Liver (tissue), 9 donors: Measurements from ENCODE around the gene OTUD5. TPM values are rescaled to one million over a fixed set of nuclear protein-coding genes. Genes with fewer than 3 reads are reported as not detected.

ENCODE experiments used
- DNase-seq: peaks from one replicate; pipeline ENCODE4 v3.0.0-alpha.2; 2017; ENCODE audit warnings: low spot score
- H3K27ac ChIP-seq, 2 donors: one replicate each; pipeline ENCODE4 v1.7.0; 2013; ENCODE audit warnings: inconsistent platforms in 2 of 2, low read length in 2 of 2, control low read depth in 1 of 2, low read depth in 1 of 2, mild to moderate bottlenecking in 1 of 2
- H3K27me3 ChIP-seq, 4 donors: one replicate each; pipeline versions ENCODE4 v1.6.1 to v1.7.0; 2013; ENCODE audit warnings: low read length in 3 of 4, inconsistent platforms in 1 of 4, mild to moderate bottlenecking in 1 of 4, moderate library complexity in 1 of 4; ENCODE audit not compliant: control insufficient read depth in 4 of 4, insufficient read depth in 4 of 4
- H3K36me3 ChIP-seq, 4 donors: one replicate each; pipeline versions ENCODE4 v1.6.1 to v1.7.0; 2013; ENCODE audit warnings: low read length in 3 of 4, mild to moderate bottlenecking in 3 of 4, low read depth in 1 of 4, moderate library complexity in 1 of 4; ENCODE audit not compliant: control insufficient read depth in 4 of 4, insufficient read depth in 3 of 4
- H3K4me1 ChIP-seq, 4 donors: one replicate each; pipeline versions ENCODE4 v1.6.1 to v1.7.0; 2013; ENCODE audit warnings: low read length in 3 of 4, mild to moderate bottlenecking in 3 of 4, moderate library complexity in 1 of 4; ENCODE audit not compliant: control insufficient read depth in 4 of 4, insufficient read depth in 4 of 4
- H3K4me3 ChIP-seq, 3 donors: one replicate each; pipeline versions ENCODE4 v1.6.1 to v1.7.0; 2013; ENCODE audit warnings: low read length in 3 of 3, control low read depth in 1 of 3, low read depth in 1 of 3, mild to moderate bottlenecking in 1 of 3
- H3K9ac ChIP-seq, 2 donors: one replicate each; pipeline ENCODE4 v1.7.0; 2013; ENCODE audit warnings: low read length in 2 of 2, mild to moderate bottlenecking in 2 of 2, moderate library complexity in 2 of 2, control low read depth in 1 of 2, low read depth in 1 of 2
- H3K9me3 ChIP-seq, 4 donors: one replicate each; pipeline versions ENCODE4 v1.6.1 to v1.7.0; 2013; ENCODE audit warnings: low read length in 3 of 4; ENCODE audit not compliant: control insufficient read depth in 4 of 4
- ATF3 ChIP-seq: IDR thresholded peaks from 2 replicates; pipeline ENCODE4 v1.6.1; 2016; ENCODE audit warnings: antibody characterized with exemption
- CTCF ChIP-seq: fragments of 150-350 bp; IDR thresholded peaks from 2 replicates; pipeline ENCODE4 v1.5.1; 2017; ENCODE audit warnings: improper control_type of control experiment, low read depth, low read length; ENCODE audit not compliant: missing input control
- EGR1 ChIP-seq, 2 donors: IDR thresholded peaks; 2 replicates each; pipeline ENCODE4 v1.6.1; 2016 to 2018; ENCODE audit warnings: antibody characterized with exemption in 2 of 2, low read depth in 2 of 2
- FOXA1 ChIP-seq: IDR thresholded peaks from 2 replicates; pipeline ENCODE4 v1.6.1; 2016; ENCODE audit warnings: antibody characterized with exemption
- FOXA2 ChIP-seq: IDR thresholded peaks from 2 replicates; pipeline ENCODE4 v1.6.1; 2016; ENCODE audit warnings: antibody characterized with exemption
- GABPA ChIP-seq, 2 donors: IDR thresholded peaks in 1 of 2; conservative IDR thresholded peaks in 1 of 2; 2 replicates each; pipeline ENCODE4 v1.6.1; 2016; ENCODE audit warnings: antibody characterized with exemption in 2 of 2, mild to moderate bottlenecking in 1 of 2, moderate library complexity in 1 of 2
- HNF4A ChIP-seq, 2 donors: conservative IDR thresholded peaks; 2 replicates each; pipeline ENCODE4 v1.6.1; 2016; ENCODE audit warnings: antibody characterized with exemption in 2 of 2, mild to moderate bottlenecking in 2 of 2
- HNF4G ChIP-seq: IDR thresholded peaks from 2 replicates; pipeline ENCODE4 v1.6.1; 2016; ENCODE audit warnings: antibody characterized with exemption
- JUND ChIP-seq, 2 donors: IDR thresholded peaks; 2 replicates each; pipeline ENCODE4 v1.6.1; 2016; ENCODE audit warnings: antibody characterized with exemption in 2 of 2
- MAX ChIP-seq: IDR thresholded peaks from 2 replicates; pipeline ENCODE4 v1.6.1; 2016; ENCODE audit warnings: antibody characterized with exemption
- NR2F2 ChIP-seq: IDR thresholded peaks from 2 replicates; pipeline ENCODE4 v1.6.1; 2016; ENCODE audit warnings: antibody characterized with exemption
- RAD21 ChIP-seq, 2 donors: IDR thresholded peaks; 2 replicates each; pipeline ENCODE4 v1.6.1; 2016; ENCODE audit warnings: antibody characterized with exemption in 2 of 2, mild to moderate bottlenecking in 2 of 2
- REST ChIP-seq: IDR thresholded peaks from 2 replicates; pipeline ENCODE4 v1.6.1; 2016; ENCODE audit warnings: antibody characterized with exemption, mild to moderate bottlenecking
- RXRA ChIP-seq, 2 donors: IDR thresholded peaks; 2 replicates each; pipeline ENCODE4 v1.6.1; 2017 to 2018; ENCODE audit warnings: antibody characterized with exemption in 2 of 2, mild to moderate bottlenecking in 1 of 2
- SP1 ChIP-seq: IDR thresholded peaks from 2 replicates; pipeline ENCODE4 v1.6.1; 2018; ENCODE audit warnings: antibody characterized with exemption, mild to moderate bottlenecking
- TAF1 ChIP-seq: conservative IDR thresholded peaks from 2 replicates; pipeline ENCODE4 v1.6.1; 2016; ENCODE audit warnings: antibody characterized with exemption, mild to moderate bottlenecking
- YY1 ChIP-seq: IDR thresholded peaks from 2 replicates; pipeline ENCODE4 v1.6.1; 2016; ENCODE audit warnings: antibody characterized with exemption, mild to moderate bottlenecking
- ZBTB33 ChIP-seq: IDR thresholded peaks from 2 replicates; pipeline ENCODE4 v1.6.1; 2016; ENCODE audit warnings: antibody characterized with exemption
- WGBS: extraction: QIAGEN DNeasy Blood & Tissue Kit; methylation state at CpG from one replicate; pipeline ENCODE4 v1.1.7; 2013; 5-methylcytosine and 5-hydroxymethylcytosine counted together
- polyA plus RNA-seq, 2 donors: library from polyadenylated mRNA; stranded (reverse) in 1 of 2; unstranded in 1 of 2; fragments of 200-250 nt in 1 of 2; fragments of >200 nt in 1 of 2; fragmentation: Nextera tagmentation in 1 of 2; extraction: Ambion mirVana in 1 of 2; gene quantifications; one replicate each; pipeline versions ENCODE4 v1.2.1 to v1.2.3, GENCODE V29; 2013 to 2015
- total RNA-seq, 2 donors: library from RNA; depleted of rRNA; stranded (reverse); fragments of >200 nt; gene quantifications; one replicate each; pipeline ENCODE4 v1.2.3, GENCODE V29; 2014
- donor health status: healthy.
- donor health status: healthy.
- donor health status: healthy.
- donor health status: healthy.
- donor health status: healthy.

OTUD5 gene
- total and polyA plus RNA-seq, 4 donors = 9.3 to 29.3 (median 17.9) TPM

GRCh38 chrX:48902135-48902534 lies 55.3 kb downstream of the OTUD5 start:
- H3K27me3 ChIP-seq = no peaks in the 10 kb centered on the region
- no peak for DNase-seq
- 97% methylated on average over 20 of the region's 20 CpGs for WGBS
- H3K9me3 ChIP-seq = no peaks in the 10 kb centered on the region
- H3K36me3 ChIP-seq = peaks cover 4 to 48% (median 12%) of the 10 kb centered on the region in 4 donors
- no peak overlapping the region for H3K4me3 ChIP-seq
- H3K9ac ChIP-seq = no peak overlapping the region
- no peak overlapping the region for H3K27ac ChIP-seq
- H3K4me1 ChIP-seq = peaks cover 2 to 5% (median 3%) of the 10 kb centered on the region in 4 donors
- TF ChIP-seq GABPA (IDR thresholded peaks at IDR 0.05 in 1 of 2, conservative IDR thresholded peaks at IDR 0.05 in 1 of 2) = no peak
- TF ChIP-seq HNF4A (conservative IDR thresholded peaks at IDR 0.05) = no peak
- TF ChIP-seq TAF1 = no peak
- no peak for TF ChIP-seq NR2F2
- TF ChIP-seq MAX = no peak
- no peak for TF ChIP-seq CTCF
- TF ChIP-seq RXRA (IDR thresholded peaks at IDR 0.05) = no peak
- TF ChIP-seq JUND (IDR thresholded peaks at IDR 0.05) = no peak
- no peak for TF ChIP-seq RAD21 (IDR thresholded peaks at IDR 0.05)

- Histone ChIP-seq H3K4me1 (peaks cover 6 to 12% (median 10%) of the 10 kb centered on the region in 4 donors), H3K9me3 (no peaks in the 10 kb centered on the region), H3K27ac (no peak overlapping the region), H3K36me3 (peaks cover 4 to 43% (median 10%) of the 10 kb centered on the region in 4 donors), H3K4me3 (no peak overlapping the region), H3K27me3 (no peaks in the 10 kb centered on the region), H3K9ac (no peak overlapping the region)
- no peak for DNase-seq
- 94% methylated on average over 7 of the region's 7 CpGs for WGBS
- TF ChIP-seq ATF3 (no peak), JUND (IDR thresholded peaks at IDR 0.05) (no peak), NR2F2 (no peak), RXRA (IDR thresholded peaks at IDR 0.05) (no peak), EGR1 (IDR thresholded peaks at IDR 0.05; ENCODE audit: low read depth in 2 of 2) (no peak), MAX (no peak), FOXA2 (no peak), TAF1 (no peak), YY1 (no peak), FOXA1 (no peak), HNF4A (conservative IDR thresholded peaks at IDR 0.05) (no peak), GABPA (IDR thresholded peaks at IDR 0.05 in 1 of 2, conservative IDR thresholded peaks at IDR 0.05 in 1 of 2) (no peak), HNF4G (no peak), ZBTB33 (no peak), CTCF (no peak), RAD21 (IDR thresholded peaks at IDR 0.05) (no peak), REST (no peak), SP1 (no peak)
These were observed 56.3 kb downstream of the OTUD5 start for GRCh38 chrX:48901069-48901468.
